Ascending aorta (tissue), 2 donors: ENCODE measurements around the gene ZNF638. TPM values are rescaled to one million over a fixed set of nuclear protein-coding genes. Genes with fewer than 3 reads are reported as not detected.
"Not testable (repeated sequence)": the region's sequence is repeated elsewhere in the genome, so short reads cannot be mapped to it uniquely, and the experiment has no call there.

Source experiments
- DNase-seq, 2 donors: peaks; one replicate each; pipeline ENCODE4 v3.0.0-alpha.2; 2019; ENCODE audit warnings: low spot score in 2 of 2
- H3K27ac ChIP-seq, 2 donors: fragments of 200-600 bp; sonication (generic); one replicate each; pipeline ENCODE4 v1.5.1; 2016 to 2017; ENCODE audit warnings: mild to moderate bottlenecking in 1 of 2
- H3K27me3 ChIP-seq: fragments of 200-600 bp; sonication (generic); one replicate; pipeline ENCODE4 v1.5.1; 2017
- H3K36me3 ChIP-seq, 2 donors: fragments of 200-600 bp; sonication (generic); one replicate each; pipeline ENCODE4 v1.5.1; 2016
- H3K4me1 ChIP-seq, 2 donors: fragments of 200-600 bp; sonication (generic); one replicate each; pipeline ENCODE4 v1.5.1; 2016 to 2017; ENCODE audit warnings: mild to moderate bottlenecking in 1 of 2
- H3K4me3 ChIP-seq, 2 donors: fragments of 200-600 bp; sonication (generic); one replicate each; pipeline ENCODE4 v1.5.1; 2016 to 2017; ENCODE audit warnings: mild to moderate bottlenecking in 1 of 2
- H3K9me3 ChIP-seq, 2 donors: fragments of 200-600 bp; sonication (generic); one replicate each; pipeline ENCODE4 v1.5.1; 2016
- CTCF ChIP-seq, 3 experiments: fragments of 200-600 bp in 2 of 3; fragments of 450-650 bp in 1 of 3; sonication (generic) in 2 of 3; IDR thresholded peaks; one replicate each; pipeline ENCODE4 v1.5.1; 2016 to 2019; ENCODE audit warnings: antibody characterized with exemption in 3 of 3, mild to moderate bottlenecking in 1 of 3, moderate library complexity in 1 of 3
- intact Hi-C: fragments of 100-400 bp; cut with DNase I; formaldehyde crosslinking; loops from one replicate; pipeline ENCODE4 v1.15.1; 2023
- total RNA-seq: library from RNA; depleted of rRNA; stranded (reverse); fragments of >200 nt; gene quantifications from one replicate; pipeline ENCODE4 v1.1.0, GENCODE V29; 2016

Gene ZNF638
- total RNA-seq, 1 donor from 2014 or later, result 56.0 TPM

GRCh38 chr2:71327916-71328315 lies 3.7 kb upstream of the ZNF638 start:
- no peaks in the 10 kb centered on the region for H3K27me3 ChIP-seq
- H3K9me3 ChIP-seq, result no peaks in the 10 kb centered on the region
- peaks cover 0 to 2% of the 10 kb centered on the region in 2 donors for H3K4me1 ChIP-seq
- intact Hi-C loops, result no loop called here
- no peaks in the 10 kb centered on the region for H3K36me3 ChIP-seq
- DNase-seq, result no peak
- TF ChIP-seq CTCF (IDR thresholded peaks at IDR 0.05), result no peak
- H3K27ac ChIP-seq, result no peak overlapping the region
- H3K4me3 ChIP-seq, result no peak overlapping the region

- Histone ChIP-seq H3K9me3 (no peaks in the 10 kb centered on the region), H3K4me3 (no peak overlapping the region), H3K4me1 (peaks cover 0 to 13% of the 10 kb centered on the region in 2 donors), H3K27me3 (no peaks in the 10 kb centered on the region), H3K36me3 (no peaks in the 10 kb centered on the region), H3K27ac (no peak overlapping the region)
- intact Hi-C loops, result loop anchor here (5.0 to 10.0 kb wide), 3 partner anchors 263 to 1782 kb away; partner anchors contain the start of genes CYP26B1, NAGK and RAB11FIP5
- TF ChIP-seq CTCF (IDR thresholded peaks at IDR 0.05), result no peak
- no peak for DNase-seq
Measured at GRCh38 chr2:71330155-71330554, 1.4 kb upstream of the ZNF638 start.

- H3K36me3 ChIP-seq, result no peaks in the 10 kb centered on the region
- no peak for DNase-seq
- H3K27me3 ChIP-seq, result no peaks in the 10 kb centered on the region
- TF ChIP-seq CTCF (IDR thresholded peaks at IDR 0.05), result no peak
- peak overlapping the region; percentile 67 to 93 for H3K4me3 ChIP-seq
- H3K27ac ChIP-seq, result no peak overlapping the region
- peaks cover 0 to 13% of the 10 kb centered on the region in 2 donors for H3K4me1 ChIP-seq
- intact Hi-C loops, result loop anchor here (1.0 to 10.0 kb wide), 4 partner anchors 103 to 1782 kb away; partner anchors contain the start of genes CYP26B1, NAGK, PAIP2B and RAB11FIP5
- H3K9me3 ChIP-seq, result no peaks in the 10 kb centered on the region
Measured at GRCh38 chr2:71330585-71331330, 824 bp upstream of the ZNF638 start.

GRCh38 chr2:71331331-71331580 lies 326 bp upstream of the ZNF638 start:
- intact Hi-C loops, result loop anchor here (1.0 to 10.0 kb wide), 4 partner anchors 104 to 1781 kb away; partner anchors contain the start of genes CYP26B1, NAGK, PAIP2B and RAB11FIP5
- not testable (repeated sequence) for DNase-seq

GRCh38 chr2:71332435-71332796 lies 834 bp downstream of the ZNF638 start:
- Histone ChIP-seq H3K27ac (peak overlapping the region; percentile 79 to 93), H3K9me3 (no peaks in the 10 kb centered on the region), H3K36me3 (no peaks in the 10 kb centered on the region), H3K4me1 (peaks cover 4 to 20% of the 10 kb centered on the region in 2 donors), H3K27me3 (no peaks in the 10 kb centered on the region), H3K4me3 (peak overlapping the region; percentile 67 to 93)
- TF ChIP-seq CTCF (IDR thresholded peaks at IDR 0.05), result no peak
- no peak for DNase-seq
- intact Hi-C loops, result loop anchor here (5.0 to 10.0 kb wide), 3 partner anchors 265 to 1780 kb away; partner anchors contain the start of genes CYP26B1, NAGK and RAB11FIP5

More at GRCh38 chr2:71331331-71331580, 326 bp upstream of the ZNF638 start:
- Histone ChIP-seq H3K4me1 (peaks cover 0 to 15% of the 10 kb centered on the region in 2 donors), H3K4me3 (peak overlapping the region; percentile 67 to 93)
- not testable (repeated sequence) for H3K27ac ChIP-seq, H3K9me3 ChIP-seq, H3K36me3 ChIP-seq, H3K27me3 ChIP-seq

GRCh38 chr2:71333619-71334018 lies 2.0 kb downstream of the ZNF638 start:
- Histone ChIP-seq H3K36me3 (no peaks in the 10 kb centered on the region), H3K27ac (no peak overlapping the region), H3K27me3 (no peaks in the 10 kb centered on the region), H3K4me3 (peak overlapping the region; percentile 67 to 93), H3K4me1 (peaks cover 4 to 22% of the 10 kb centered on the region in 2 donors), H3K9me3 (no peaks in the 10 kb centered on the region)
- intact Hi-C loops, result loop anchor here (5.0 to 10.0 kb wide), 3 partner anchors 266 to 1779 kb away; partner anchors contain the start of genes CYP26B1, NAGK and RAB11FIP5
- TF ChIP-seq CTCF (IDR thresholded peaks at IDR 0.05), result no peak
- no peak for DNase-seq
